Prostate gland (tissue), 2 donors: ENCODE results near the gene MAGEB17. TPM values are rescaled to one million over a fixed set of nuclear protein-coding genes. Genes with fewer than 3 reads are reported as not detected.

Experiments
- DNase-seq: peaks from one replicate; pipeline ENCODE4 v3.0.0-alpha.2; 2019; ENCODE audit warnings: low spot score
- H3K27ac ChIP-seq, 2 donors: fragments of 200-600 bp; sonication (generic); 2 replicates each; pipeline ENCODE4 v1.5.1; 2017 to 2019
- H3K27me3 ChIP-seq: fragments of 200-600 bp; sonication (generic); replicated peaks from 2 replicates; pipeline ENCODE4 v1.5.1; 2019; ENCODE audit not compliant: insufficient read depth
- H3K36me3 ChIP-seq, 2 donors: fragments of 200-600 bp; sonication (generic); 1 replicate in 1 of 2; 2 replicates in 1 of 2; pipeline versions ENCODE4 v1.5.1 to v1.8.1; 2017 to 2019
- H3K4me1 ChIP-seq: fragments of 200-600 bp; sonication (generic); replicated peaks from 2 replicates; pipeline ENCODE4 v1.5.1; 2019
- H3K4me3 ChIP-seq, 2 donors: fragments of 200-600 bp; sonication (generic); 2 replicates each; pipeline ENCODE4 v1.5.1; 2017 to 2019
- H3K9me3 ChIP-seq: fragments of 200-600 bp; sonication (generic); 2 replicates; pipeline ENCODE4 v1.5.1; 2017
- POLR2A ChIP-seq: fragments of 450-650 bp; IDR thresholded peaks from one replicate; pipeline ENCODE4 v1.6.1; 2016; ENCODE audit warnings: antibody characterized with exemption, mild to moderate bottlenecking
- POLR2AphosphoS5 ChIP-seq: sonication (generic); formaldehyde crosslinking; IDR thresholded peaks from one replicate; pipeline ENCODE4 v1.6.1; 2017; ENCODE audit warnings: antibody characterized with exemption
- WGBS: methylation state at CpG from one replicate; pipeline ENCODE4 v1.1.5; 2018; 5-methylcytosine and 5-hydroxymethylcytosine counted together
- intact Hi-C: fragments of 100-400 bp; cut with DNase I; formaldehyde crosslinking; loops from one replicate; pipeline ENCODE4 v1.14.2; 2022
- total RNA-seq, 2 donors: library from RNA; depleted of rRNA; stranded (reverse); fragments of >200 nt; gene quantifications; one replicate each; pipeline ENCODE4 v1.1.0, GENCODE V29; 2016
- TF ChIP-seq, protein P1 (sequence below), 4 experiments: fragments of 200-600 bp in 2 of 4; fragments of 450-650 bp in 2 of 4; sonication (generic) in 2 of 4; IDR thresholded peaks; 1 replicate in 3 of 4; 2 replicates in 1 of 4; pipeline ENCODE4 v1.5.1; 2016 to 2019; ENCODE audit warnings: antibody characterized with exemption in 4 of 4, mild to moderate bottlenecking in 2 of 4, moderate library complexity in 2 of 4

The MAGEB17 gene
- total RNA-seq, 2 donors from 2014 or later = 0.62 to 1.1 TPM

DNA sequence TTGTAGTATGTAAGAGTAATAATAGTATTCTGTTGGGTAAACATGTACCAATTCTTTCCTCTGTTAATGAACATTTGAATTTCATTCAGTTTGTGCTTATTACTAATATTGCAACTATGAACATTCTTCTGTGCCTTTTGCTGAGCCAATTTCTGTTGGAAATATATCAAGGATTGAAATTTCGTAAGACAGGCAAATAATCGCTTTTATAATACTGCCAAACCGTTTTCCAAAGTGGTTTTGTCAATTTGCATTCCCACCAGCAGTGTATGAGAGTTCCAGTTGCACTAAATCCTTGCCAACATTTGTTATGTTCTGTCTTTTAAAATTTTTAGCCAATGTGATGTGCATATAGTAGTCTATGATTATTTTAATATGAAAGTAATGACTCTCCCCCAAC is 38.6 kb downstream of the MAGEB17 start:
- WGBS = 60% methylated on average over 3 of the region's 3 CpGs
- no peak for DNase-seq
- no peaks in the 10 kb centered on the region for H3K9me3 ChIP-seq
- no peaks in the 10 kb centered on the region for H3K27me3 ChIP-seq
- H3K4me3 ChIP-seq = no peak overlapping the region
- no peak overlapping the region for H3K27ac ChIP-seq
- intact Hi-C loops = no loop called here
- TF ChIP-seq POLR2A = no peak
- TF ChIP-seq, protein P1, sequence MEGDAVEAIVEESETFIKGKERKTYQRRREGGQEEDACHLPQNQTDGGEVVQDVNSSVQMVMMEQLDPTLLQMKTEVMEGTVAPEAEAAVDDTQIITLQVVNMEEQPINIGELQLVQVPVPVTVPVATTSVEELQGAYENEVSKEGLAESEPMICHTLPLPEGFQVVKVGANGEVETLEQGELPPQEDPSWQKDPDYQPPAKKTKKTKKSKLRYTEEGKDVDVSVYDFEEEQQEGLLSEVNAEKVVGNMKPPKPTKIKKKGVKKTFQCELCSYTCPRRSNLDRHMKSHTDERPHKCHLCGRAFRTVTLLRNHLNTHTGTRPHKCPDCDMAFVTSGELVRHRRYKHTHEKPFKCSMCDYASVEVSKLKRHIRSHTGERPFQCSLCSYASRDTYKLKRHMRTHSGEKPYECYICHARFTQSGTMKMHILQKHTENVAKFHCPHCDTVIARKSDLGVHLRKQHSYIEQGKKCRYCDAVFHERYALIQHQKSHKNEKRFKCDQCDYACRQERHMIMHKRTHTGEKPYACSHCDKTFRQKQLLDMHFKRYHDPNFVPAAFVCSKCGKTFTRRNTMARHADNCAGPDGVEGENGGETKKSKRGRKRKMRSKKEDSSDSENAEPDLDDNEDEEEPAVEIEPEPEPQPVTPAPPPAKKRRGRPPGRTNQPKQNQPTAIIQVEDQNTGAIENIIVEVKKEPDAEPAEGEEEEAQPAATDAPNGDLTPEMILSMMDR (IDR thresholded peaks at IDR 0.05) = no peak
- no peak for TF ChIP-seq POLR2AphosphoS5
- no peaks in the 10 kb centered on the region for H3K4me1 ChIP-seq
- H3K36me3 ChIP-seq = no peaks in the 10 kb centered on the region

DNA sequence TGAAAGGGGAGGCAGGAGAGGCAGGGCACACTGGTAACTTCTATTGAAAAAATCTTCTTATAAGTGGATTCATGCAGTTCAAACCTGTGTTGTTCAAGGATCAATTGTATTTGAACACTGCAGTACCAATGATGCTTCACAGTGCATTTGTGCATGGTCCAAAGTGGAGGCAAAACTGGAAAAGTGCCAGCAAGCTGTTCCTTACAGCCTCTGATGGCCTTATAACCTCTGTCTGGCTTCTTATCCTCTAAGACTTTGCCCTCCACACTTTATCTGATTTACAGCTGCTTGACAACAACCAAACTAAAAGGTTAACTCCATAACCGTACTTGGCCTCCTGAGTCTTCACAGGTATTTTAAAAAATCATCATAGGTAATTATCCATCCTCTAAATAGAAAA is 40.4 kb downstream of the MAGEB17 start:
- no peaks in the 10 kb centered on the region for H3K4me1 ChIP-seq
- intact Hi-C loops = no loop called here
- TF ChIP-seq POLR2AphosphoS5 (no peak), POLR2A (no peak)
- TF ChIP-seq, protein P1 (IDR thresholded peaks at IDR 0.05) = no peak
- 91% methylated on average over 1 of the region's 1 CpG for WGBS
- H3K9me3 ChIP-seq = no peaks in the 10 kb centered on the region
- H3K27ac ChIP-seq = no peak overlapping the region
- H3K4me3 ChIP-seq = no peak overlapping the region
- no peaks in the 10 kb centered on the region for H3K36me3 ChIP-seq
- no peak for DNase-seq
- no peaks in the 10 kb centered on the region for H3K27me3 ChIP-seq

DNA sequence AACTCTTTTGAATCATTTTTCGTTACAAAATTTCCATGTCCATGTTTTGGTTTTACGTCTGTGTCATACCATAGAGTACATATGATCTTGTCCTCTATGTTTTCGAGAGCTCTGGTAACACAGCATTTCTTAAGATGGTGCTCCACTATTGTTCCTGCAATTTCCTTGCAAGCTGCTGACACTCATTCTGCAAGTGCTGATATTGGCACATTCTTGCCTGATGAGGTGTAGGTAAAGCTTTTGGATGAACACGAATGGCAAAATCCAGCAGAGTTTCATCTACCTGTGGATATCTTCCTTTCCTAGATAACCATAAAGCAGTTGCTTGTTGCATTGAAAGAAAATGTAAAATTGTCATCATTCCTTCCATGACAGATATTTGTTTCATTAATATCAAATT is 41.3 kb downstream of the MAGEB17 start:
- intact Hi-C loops = no loop called here
- H3K9me3 ChIP-seq = no peaks in the 10 kb centered on the region
- no peaks in the 10 kb centered on the region for H3K27me3 ChIP-seq
- no peak overlapping the region for H3K4me3 ChIP-seq
- no peaks in the 10 kb centered on the region for H3K4me1 ChIP-seq
- no peaks in the 10 kb centered on the region for H3K36me3 ChIP-seq
- WGBS = 77% methylated on average over 4 of the region's 4 CpGs
- no peak overlapping the region for H3K27ac ChIP-seq
- DNase-seq = no peak
- TF ChIP-seq POLR2AphosphoS5 (no peak), POLR2A (no peak)
- TF ChIP-seq, protein P1 (IDR thresholded peaks at IDR 0.05) = no peak

DNA sequence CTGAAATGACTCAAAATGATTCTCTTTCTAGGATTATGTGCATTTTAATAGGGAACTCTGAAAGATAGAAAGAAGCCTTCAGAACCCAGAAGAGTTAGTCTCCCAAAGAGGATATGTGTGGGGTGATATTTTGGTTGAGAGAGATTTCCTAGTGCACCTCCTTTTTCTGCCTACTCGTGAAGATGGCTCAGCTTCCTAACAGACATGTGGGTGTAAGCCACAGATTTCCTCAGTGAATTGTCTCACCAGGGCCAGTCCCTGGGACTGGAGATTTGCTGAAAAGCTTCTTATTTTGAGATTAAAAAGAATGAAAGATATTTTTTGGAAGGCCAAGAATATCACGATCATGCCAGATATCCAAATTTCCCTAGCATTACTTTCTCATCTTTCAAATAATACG is 42.8 kb downstream of the MAGEB17 start:
- Histone ChIP-seq H3K4me3 (no peak overlapping the region), H3K27ac (no peak overlapping the region), H3K4me1 (no peaks in the 10 kb centered on the region), H3K36me3 (no peaks in the 10 kb centered on the region), H3K9me3 (no peaks in the 10 kb centered on the region), H3K27me3 (no peaks in the 10 kb centered on the region)
- intact Hi-C loops = no loop called here
- no peak for TF ChIP-seq POLR2AphosphoS5
- TF ChIP-seq, protein P1 (IDR thresholded peaks at IDR 0.05) = no peak
- TF ChIP-seq POLR2A = no peak
- no peak for DNase-seq
- 85% methylated on average over 3 of the region's 3 CpGs for WGBS

DNA sequence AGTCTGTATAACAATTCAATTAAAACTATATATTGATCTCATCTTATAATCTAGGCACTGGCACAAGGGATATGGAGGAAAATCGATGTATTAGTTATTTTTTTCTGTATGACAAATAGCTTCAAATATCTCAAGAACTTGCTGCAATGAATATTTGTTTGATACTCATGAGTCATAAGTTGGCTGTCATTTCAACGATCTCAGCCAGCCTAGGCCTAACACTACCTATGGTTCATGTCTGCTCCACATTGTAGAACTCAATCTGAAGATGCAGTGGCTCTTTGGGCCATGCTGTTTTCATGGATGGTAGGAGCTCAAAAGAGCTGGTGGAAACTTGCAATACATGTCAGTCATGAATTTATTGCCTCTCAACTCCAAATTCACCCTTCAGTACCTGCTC is 44.7 kb downstream of the MAGEB17 start:
- 92% methylated on average over 2 of the region's 2 CpGs for WGBS
- Histone ChIP-seq H3K9me3 (no peaks in the 10 kb centered on the region), H3K27me3 (no peaks in the 10 kb centered on the region), H3K27ac (no peak overlapping the region), H3K36me3 (no peaks in the 10 kb centered on the region), H3K4me3 (no peak overlapping the region), H3K4me1 (no peaks in the 10 kb centered on the region)
- no peak for TF ChIP-seq POLR2A
- no peak for TF ChIP-seq POLR2AphosphoS5
- TF ChIP-seq, protein P1 (IDR thresholded peaks at IDR 0.05) = no peak
- intact Hi-C loops = no loop called here
- no peak for DNase-seq
